Neuronal stem cell (in vitro differentiated cells): ENCODE results near the gene CYLD.

Source experiments
- DNase-seq: peaks from one replicate; pipeline ENCODE4 v3.0.0-alpha.2; 2013; ENCODE audit warnings: low spot score
- H2AFZ ChIP-seq: one replicate; pipeline ENCODE4 v1.6.1; 2013; ENCODE audit warnings: mild to moderate bottlenecking, low read length, inconsistent platforms
- H2AK5ac ChIP-seq: 2 replicates; pipeline ENCODE4 v1.6.1; 2013; ENCODE audit warnings: low read depth, mild to moderate bottlenecking, inconsistent platforms, low read length, moderate library complexity, mixed read lengths
- H2BK120ac ChIP-seq: 2 replicates; pipeline ENCODE4 v1.6.1; 2013; ENCODE audit warnings: low read depth, mild to moderate bottlenecking, inconsistent platforms, low read length, moderate library complexity, mixed read lengths
- H2BK12ac ChIP-seq: one replicate; pipeline ENCODE4 v1.6.1; 2013; ENCODE audit warnings: low read length, inconsistent platforms
- H2BK15ac ChIP-seq: 2 replicates; pipeline ENCODE4 v1.6.1; 2013; ENCODE audit warnings: mild to moderate bottlenecking, low read length, inconsistent platforms, mixed read lengths
- H2BK5ac ChIP-seq: one replicate; pipeline ENCODE4 v1.6.1; 2013; ENCODE audit warnings: inconsistent platforms, mild to moderate bottlenecking, low read length, moderate library complexity
- H3K14ac ChIP-seq: one replicate; pipeline ENCODE4 v1.6.1; 2013; ENCODE audit warnings: low read length, inconsistent platforms
- H3K18ac ChIP-seq: 2 replicates; pipeline ENCODE4 v1.6.1; 2013; ENCODE audit warnings: low read length, inconsistent platforms
- H3K23ac ChIP-seq: 2 replicates; pipeline ENCODE4 v1.6.1; 2013; ENCODE audit warnings: low read depth, mild to moderate bottlenecking, mixed read lengths, low read length, inconsistent platforms; ENCODE audit not compliant: poor library complexity
- H3K27ac ChIP-seq: replicated peaks from 3 replicates; pipeline ENCODE4 v1.5.1; 2013; ENCODE audit warnings: low read length, inconsistent platforms
- H3K27me3 ChIP-seq, 3 experiments: 2 replicates each; pipeline ENCODE4 v1.6.1; 2013; ENCODE audit warnings: low read length in 3 of 3, mild to moderate bottlenecking in 2 of 3, inconsistent platforms in 1 of 3, low read depth in 1 of 3, mixed read lengths in 1 of 3, moderate library complexity in 1 of 3; ENCODE audit not compliant: control insufficient read depth in 3 of 3, insufficient read depth in 3 of 3
- H3K36me3 ChIP-seq, 2 donors: replicated peaks in 1 of 2; 2 replicates each; pipeline ENCODE4 v1.6.1; 2013; ENCODE audit warnings: low read length in 2 of 2; ENCODE audit not compliant: control insufficient read depth in 2 of 2, insufficient read depth in 2 of 2
- H3K4ac ChIP-seq: 2 replicates; pipeline ENCODE4 v1.6.1; 2013; ENCODE audit warnings: inconsistent platforms, mild to moderate bottlenecking, low read length, moderate library complexity
- H3K4me1 ChIP-seq, 2 donors: 1 replicate in 1 of 2; 2 replicates in 1 of 2; pipeline ENCODE4 v1.6.1; 2013; ENCODE audit warnings: low read length in 2 of 2, low read depth in 1 of 2; ENCODE audit not compliant: control insufficient read depth in 2 of 2, insufficient read depth in 1 of 2
- H3K4me2 ChIP-seq: one replicate; pipeline ENCODE4 v1.6.1; 2013; ENCODE audit warnings: mild to moderate bottlenecking, low read length, inconsistent platforms; ENCODE audit not compliant: insufficient read depth, poor library complexity, severe bottlenecking
- H3K4me3 ChIP-seq, 2 donors: 2 replicates each; pipeline ENCODE4 v1.5.1; 2013; ENCODE audit warnings: low read length in 2 of 2, mild to moderate bottlenecking in 2 of 2, inconsistent platforms in 1 of 2, moderate library complexity in 1 of 2
- H3K79me1 ChIP-seq: one replicate; pipeline ENCODE4 v1.6.1; 2013; ENCODE audit warnings: low read depth, mild to moderate bottlenecking, inconsistent platforms, low read length, moderate library complexity
- H3K9ac ChIP-seq: one replicate; pipeline ENCODE4 v1.6.1; 2013; ENCODE audit warnings: mild to moderate bottlenecking, low read depth, low read length, inconsistent platforms; ENCODE audit not compliant: poor library complexity
- H3K9me3 ChIP-seq, 2 donors: replicated peaks in 1 of 2; 2 replicates each; pipeline versions ENCODE3 to v1.6.1; 2013; ENCODE audit warnings: low read length in 2 of 2, mild to moderate bottlenecking in 2 of 2, inconsistent platforms in 1 of 2, low read depth in 1 of 2, mixed read lengths in 1 of 2, moderate library complexity in 1 of 2; ENCODE audit not compliant: control insufficient read depth in 2 of 2, insufficient read depth in 1 of 2
- H4K8ac ChIP-seq: one replicate; pipeline ENCODE4 v1.6.1; 2013; ENCODE audit warnings: low read depth, mild to moderate bottlenecking, inconsistent platforms, low read length, moderate library complexity
- H4K91ac ChIP-seq: one replicate; pipeline ENCODE4 v1.6.1; 2013; ENCODE audit warnings: low read length, low read depth, mild to moderate bottlenecking, inconsistent platforms; ENCODE audit not compliant: poor library complexity
- WGBS, 2 donors: extraction: QIAGEN DNeasy Blood & Tissue Kit; methylation state at CpG; one replicate each; pipeline ENCODE4 v1.1.7; 2013; ENCODE audit warnings: missing lambda C conversion rate in 2 of 2, mixed read lengths in 1 of 2; ENCODE audit not compliant: insufficient read length in 2 of 2, insufficient replicate concordance in 1 of 2; ENCODE audit errors: extremely low coverage in 2 of 2; 5-methylcytosine and 5-hydroxymethylcytosine counted together

CYLD gene

DNA sequence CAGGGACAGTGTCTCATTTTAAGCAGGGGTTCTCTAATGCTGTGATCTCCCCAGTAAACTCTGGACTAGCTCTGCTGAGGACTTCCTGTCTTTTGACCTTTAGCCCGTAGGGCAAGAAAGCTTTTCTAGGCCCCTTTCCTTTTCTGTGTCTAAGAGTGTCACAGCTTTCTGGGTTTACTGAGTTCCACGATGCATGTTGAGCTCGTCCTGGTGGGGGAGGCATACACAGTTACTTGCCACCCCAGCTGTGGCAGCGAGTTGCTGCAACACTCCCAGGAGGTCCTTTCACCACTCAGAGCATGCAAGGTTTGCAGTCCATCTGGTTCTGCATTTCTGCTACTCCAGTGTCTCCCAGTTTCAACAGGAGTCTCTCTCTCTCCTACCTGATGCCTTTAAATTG, 24.8 kb upstream of the CYLD start:
- H3K27ac ChIP-seq: no peak overlapping the region
- H3K4ac ChIP-seq: no peak overlapping the region
- H2BK120ac ChIP-seq: no peak overlapping the region
- H2AFZ ChIP-seq: peak overlapping the region; percentile 78
- peaks cover 4 to 13% of the 10 kb centered on the region in 2 donors for H3K4me1 ChIP-seq
- H3K4me3 ChIP-seq: no peak overlapping the region
- H2BK12ac ChIP-seq: no peak overlapping the region
- H3K9ac ChIP-seq: no peak overlapping the region
- no peak overlapping the region for H2BK15ac ChIP-seq
- no peak overlapping the region for H2BK5ac ChIP-seq
- no peak overlapping the region for H2AK5ac ChIP-seq
- no peak for DNase-seq
- peaks cover 0 to 4% (median 0%) of the 10 kb centered on the region in 3 experiments for H3K27me3 ChIP-seq
- no peak overlapping the region for H3K18ac ChIP-seq
- H3K36me3 ChIP-seq: no peaks in the 10 kb centered on the region
- no peak overlapping the region for H3K14ac ChIP-seq
- no peaks in the 10 kb centered on the region for H3K9me3 ChIP-seq
- no peak overlapping the region for H3K4me2 ChIP-seq
- WGBS, 2 donors: no CpG with 5 or more reads among the region's 4 CpGs
- no peak overlapping the region for H3K23ac ChIP-seq
- no peaks in the 10 kb centered on the region for H3K79me1 ChIP-seq
- H4K91ac ChIP-seq: no peak overlapping the region
- no peak overlapping the region for H4K8ac ChIP-seq

DNA sequence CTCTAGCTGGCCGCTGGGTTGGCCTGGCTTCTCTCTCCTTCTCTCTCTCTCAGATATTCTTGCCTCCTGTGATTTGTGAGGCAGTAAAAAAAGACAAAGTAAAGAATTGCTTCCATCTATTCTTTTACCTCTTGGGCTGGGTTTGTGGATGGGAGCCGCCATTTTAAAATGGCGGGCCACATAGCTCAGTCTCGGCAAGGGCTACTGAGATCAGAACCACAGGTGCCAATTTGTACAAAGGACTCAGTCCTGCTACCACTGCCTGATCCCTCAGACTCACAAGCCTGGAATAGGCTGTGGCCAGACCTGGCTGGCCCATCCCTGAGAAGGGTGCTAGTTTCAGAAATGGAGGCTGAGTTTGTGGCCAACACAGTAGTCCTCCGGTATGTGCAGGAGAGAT, 24.4 kb upstream of the CYLD start:
- H2BK120ac ChIP-seq: no peak overlapping the region
- H3K27ac ChIP-seq: no peak overlapping the region
- H4K8ac ChIP-seq: no peak overlapping the region
- peak overlapping the region; percentile 78 for H2AFZ ChIP-seq
- no peak overlapping the region for H3K9ac ChIP-seq
- H2BK12ac ChIP-seq: no peak overlapping the region
- no CpG with 5 or more reads among the region's 5 CpGs for WGBS, 2 donors
- H2BK15ac ChIP-seq: no peak overlapping the region
- H3K36me3 ChIP-seq: no peaks in the 10 kb centered on the region
- H3K18ac ChIP-seq: no peak overlapping the region
- no peak overlapping the region for H3K23ac ChIP-seq
- peaks cover 0 to 4% (median 0%) of the 10 kb centered on the region in 3 experiments for H3K27me3 ChIP-seq
- H3K9me3 ChIP-seq: no peaks in the 10 kb centered on the region
- H3K4me1 ChIP-seq: peaks cover 2 to 13% of the 10 kb centered on the region in 2 donors
- no peak overlapping the region for H3K14ac ChIP-seq
- H2BK5ac ChIP-seq: no peak overlapping the region
- H2AK5ac ChIP-seq: no peak overlapping the region
- H3K79me1 ChIP-seq: no peaks in the 10 kb centered on the region
- no peak overlapping the region for H3K4ac ChIP-seq
- DNase-seq: no peak
- H3K4me2 ChIP-seq: no peak overlapping the region
- no peak overlapping the region for H3K4me3 ChIP-seq
- no peak overlapping the region for H4K91ac ChIP-seq

DNA sequence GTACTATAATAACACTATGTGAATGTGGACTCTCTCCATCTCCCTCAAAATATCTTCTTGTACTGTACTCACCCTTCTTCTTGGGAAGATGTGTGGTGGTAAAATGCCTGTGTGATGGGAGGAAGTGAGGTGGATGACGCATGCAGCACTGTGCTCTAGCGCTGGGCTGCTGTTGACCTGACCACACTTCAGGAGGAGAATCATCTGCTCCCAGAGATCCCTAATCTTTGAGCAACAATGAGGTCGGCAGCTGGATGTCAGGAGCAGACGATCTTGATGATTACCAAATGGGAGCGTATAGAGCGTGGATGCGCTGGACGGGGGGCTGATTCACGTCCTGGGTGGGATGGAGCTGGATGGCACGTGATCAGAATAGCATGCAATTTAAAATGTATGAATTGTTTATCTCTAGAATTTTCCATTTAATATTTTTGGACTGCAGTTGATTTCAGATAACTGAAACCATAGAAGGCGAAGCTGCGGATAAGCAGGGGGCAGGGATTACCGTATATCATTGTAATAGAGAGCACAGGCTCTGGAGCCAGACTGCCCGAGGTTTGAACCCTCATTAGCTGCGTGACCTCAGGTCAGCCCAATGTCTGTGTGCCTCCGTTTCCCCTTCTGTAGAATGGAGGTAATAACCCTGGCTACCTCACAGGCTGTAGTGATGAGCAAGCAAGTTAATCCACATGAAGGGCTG, 23.7 kb upstream of the CYLD start:
- WGBS, 2 donors: no CpG with 5 or more reads among the region's 16 CpGs
- no peak overlapping the region for H2BK5ac ChIP-seq
- H4K91ac ChIP-seq: no peak overlapping the region
- peaks cover 0 to 4% (median 0%) of the 10 kb centered on the region in 3 experiments for H3K27me3 ChIP-seq
- H2AFZ ChIP-seq: peak overlapping the region; percentile 18
- no peak overlapping the region for H3K9ac ChIP-seq
- no peak overlapping the region for H3K18ac ChIP-seq
- H3K14ac ChIP-seq: no peak overlapping the region
- no peak overlapping the region for H3K27ac ChIP-seq
- H2BK15ac ChIP-seq: no peak overlapping the region
- H3K23ac ChIP-seq: no peak overlapping the region
- H3K79me1 ChIP-seq: no peaks in the 10 kb centered on the region
- peaks cover 0 to 10% of the 10 kb centered on the region in 2 donors for H3K4me1 ChIP-seq
- H3K4me3 ChIP-seq: no peak overlapping the region
- no peak overlapping the region for H2BK12ac ChIP-seq
- H2BK120ac ChIP-seq: no peak overlapping the region
- no peak overlapping the region for H2AK5ac ChIP-seq
- no peak overlapping the region for H3K4me2 ChIP-seq
- H3K9me3 ChIP-seq: no peaks in the 10 kb centered on the region
- H3K4ac ChIP-seq: no peak overlapping the region
- H4K8ac ChIP-seq: no peak overlapping the region
- H3K36me3 ChIP-seq: no peaks in the 10 kb centered on the region
- no peak for DNase-seq

DNA sequence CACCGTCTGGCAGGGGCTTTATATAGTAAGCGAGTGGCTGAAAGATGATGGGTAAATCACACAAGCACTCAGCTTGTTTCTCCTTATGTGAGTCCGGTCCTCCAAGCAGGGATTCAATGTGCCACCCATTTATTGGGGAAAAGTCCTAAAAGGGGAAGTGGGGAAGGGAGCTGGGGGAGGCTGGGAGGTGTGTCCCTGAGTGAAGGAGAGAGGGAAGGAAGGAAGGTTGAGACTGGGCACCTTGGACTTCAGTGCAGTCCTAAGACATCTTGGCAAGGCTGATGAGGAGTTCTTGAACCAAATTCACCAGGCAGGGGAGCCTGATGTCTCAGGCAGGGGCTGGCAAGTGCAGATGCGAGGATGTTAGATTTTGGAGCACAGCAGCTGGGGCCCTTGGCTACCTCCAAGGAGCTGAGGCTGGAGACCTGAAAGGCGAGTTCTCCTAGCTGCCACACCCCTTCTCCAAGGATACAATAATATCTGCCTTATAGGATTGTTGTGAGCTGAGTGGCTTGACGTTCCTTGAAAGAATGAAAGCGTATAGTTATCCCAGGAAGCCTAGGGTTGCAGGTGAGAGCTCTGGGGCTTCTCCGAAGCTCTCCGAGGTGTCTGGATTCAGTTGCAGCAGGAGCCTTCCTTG, 23.0 kb upstream of the CYLD start:
- Histone ChIP-seq H4K91ac (no peak overlapping the region), H3K79me1 (no peaks in the 10 kb centered on the region), H2BK12ac (no peak overlapping the region), H2BK15ac (no peak overlapping the region), H3K36me3 (no peaks in the 10 kb centered on the region), H3K9ac (no peak overlapping the region), H3K18ac (no peak overlapping the region), H3K27ac (no peak overlapping the region), H3K4ac (no peak overlapping the region), H4K8ac (no peak overlapping the region), H2AK5ac (no peak overlapping the region), H3K4me2 (no peak overlapping the region), H3K14ac (no peak overlapping the region), H3K27me3 (peaks cover 0 to 4% (median 0%) of the 10 kb centered on the region in 3 experiments), H3K9me3 (peaks cover 0 to 2% of the 10 kb centered on the region in 2 donors), H3K23ac (no peak overlapping the region), H2BK5ac (no peak overlapping the region), H3K4me3 (no peak overlapping the region), H3K4me1 (peaks cover 0 to 10% of the 10 kb centered on the region in 2 donors), H2BK120ac (no peak overlapping the region), H2AFZ (no peak overlapping the region)
- DNase-seq: no peak
- WGBS, 2 donors: no CpG with 5 or more reads among the region's 9 CpGs
